HG03439 (cell line): ENCODE results near the gene ADGRG1.
"Not testable (repeated sequence)": the region's sequence is repeated elsewhere in the genome, so short reads cannot be mapped to it uniquely, and the experiment has no call there.

ENCODE experiments used
- ATAC-seq: cut with Tn5 transposase; IDR thresholded peaks from one replicate; pipeline ENCODE4 v1.9.1; 2021; ENCODE audit warnings: mild to moderate bottlenecking, moderate library complexity; ENCODE audit not compliant: unreplicated experiment

Gene ADGRG1

GRCh38 chr16:57628008-57628781 is at the start of gene ADGRG1:
TSS of gene ADGRG1 (plus strand) at chr16:57628630. CDS start at chr16:57650288, 21,658 bp downstream.
- no peak for ATAC-seq

GRCh38 chr16:57579361-57579665 is 49.1 kb upstream of the ADGRG1 start:
- ATAC-seq = no peak

- ATAC-seq = no peak
Measured at GRCh38 chr16:57585051-57585687, 43.3 kb upstream of the ADGRG1 start.

- ATAC-seq = no peak
Measured at GRCh38 chr16:57588831-57589230, 39.6 kb upstream of the ADGRG1 start.

- no peak for ATAC-seq
Measured at GRCh38 chr16:57589374-57589773, 39.1 kb upstream of the ADGRG1 start.

- peak; percentile 16 for ATAC-seq
Measured at GRCh38 chr16:57590654-57591085, 37.8 kb upstream of the ADGRG1 start.

- peak; percentile 81 for ATAC-seq
Measured at GRCh38 chr16:57591086-57591869, 37.2 kb upstream of the ADGRG1 start.

GRCh38 chr16:57591870-57592485 is 36.5 kb upstream of the ADGRG1 start:
- no peak for ATAC-seq

- ATAC-seq = no peak
Measured at GRCh38 chr16:57592591-57593003, 35.8 kb upstream of the ADGRG1 start.

- no peak for ATAC-seq
Measured at GRCh38 chr16:57593021-57593420, 35.4 kb upstream of the ADGRG1 start.

- no peak for ATAC-seq
Measured at GRCh38 chr16:57593990-57594389, 34.4 kb upstream of the ADGRG1 start.

GRCh38 chr16:57594531-57595031 is 33.8 kb upstream of the ADGRG1 start:
- ATAC-seq = no peak

GRCh38 chr16:57596234-57596633 is 32.2 kb upstream of the ADGRG1 start:
- not testable (repeated sequence) for ATAC-seq

GRCh38 chr16:57598437-57598836 is 30.0 kb upstream of the ADGRG1 start:
- no peak for ATAC-seq

- ATAC-seq = peak; percentile 46
Measured at GRCh38 chr16:57600048-57600835, 28.2 kb upstream of the ADGRG1 start.

GRCh38 chr16:57600952-57601580 is 27.4 kb upstream of the ADGRG1 start:
- ATAC-seq = no peak

- ATAC-seq = peak; percentile 75
Measured at GRCh38 chr16:57601801-57602478, 26.5 kb upstream of the ADGRG1 start.

- no peak for ATAC-seq
Measured at GRCh38 chr16:57603115-57604024, 25.1 kb upstream of the ADGRG1 start.
